ENCODE results near the gene DEFB124. TPM values are rescaled to one million over a fixed set of nuclear protein-coding genes. Genes with fewer than 3 reads are reported as not detected.

DEFB124 gene
- total RNA-seq, 1 donor from 2014 or later: not detected

DNA sequence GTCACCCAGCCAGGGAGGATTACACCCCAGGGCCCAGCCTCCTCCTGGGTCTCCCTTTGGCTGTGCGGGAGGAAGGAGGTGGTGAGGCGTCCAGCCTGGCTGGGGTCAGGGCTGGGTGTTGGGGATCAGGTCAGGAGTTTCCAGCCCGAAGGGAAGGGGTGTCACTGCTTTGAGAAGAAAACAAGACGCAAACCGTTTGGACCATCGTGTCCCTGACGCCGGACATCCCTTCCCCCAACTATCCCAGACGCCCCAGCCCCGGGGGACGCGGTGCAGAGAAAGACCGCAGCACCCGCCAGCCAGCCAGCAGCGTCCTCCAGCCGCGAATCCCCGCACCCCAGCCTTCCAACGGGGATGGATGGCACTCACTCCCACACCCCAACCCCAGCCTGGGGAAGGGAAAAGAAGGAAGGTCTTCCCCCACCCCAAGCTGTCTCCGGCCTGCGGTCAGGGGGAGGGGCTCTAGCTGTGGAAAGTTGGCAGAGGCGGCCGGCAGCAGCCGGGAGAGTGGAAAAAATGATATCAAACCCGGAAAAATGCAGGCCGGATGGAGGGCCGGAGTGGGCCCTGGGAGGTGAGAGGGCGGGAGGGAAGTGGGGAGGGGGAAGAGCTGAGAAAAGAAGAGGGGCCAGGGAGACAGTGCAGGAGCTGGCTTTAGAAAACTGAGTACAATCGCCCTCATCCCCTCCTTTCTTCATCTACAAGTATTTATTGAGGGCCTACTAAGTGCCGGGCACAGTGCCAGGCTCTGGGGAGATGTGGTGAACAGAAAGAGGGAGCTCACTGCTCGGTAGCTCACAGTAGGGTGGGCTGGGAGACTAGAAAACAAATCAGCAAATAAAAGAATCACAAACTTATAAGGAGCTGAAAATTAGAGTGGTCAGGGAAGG is 10.8 kb upstream of the DEFB124 start:
- H3K4me1 Mint-ChIP-seq (ENCODE audit: unreplicated experiment): no peaks in the 10 kb centered on the region
- no peaks in the 10 kb centered on the region for H3K9me3 Mint-ChIP-seq (ENCODE audit: unreplicated experiment)
- no peak for DNase-seq (ENCODE audit: extremely low spot score, unreplicated experiment)
- TF ChIP-seq, protein P1, sequence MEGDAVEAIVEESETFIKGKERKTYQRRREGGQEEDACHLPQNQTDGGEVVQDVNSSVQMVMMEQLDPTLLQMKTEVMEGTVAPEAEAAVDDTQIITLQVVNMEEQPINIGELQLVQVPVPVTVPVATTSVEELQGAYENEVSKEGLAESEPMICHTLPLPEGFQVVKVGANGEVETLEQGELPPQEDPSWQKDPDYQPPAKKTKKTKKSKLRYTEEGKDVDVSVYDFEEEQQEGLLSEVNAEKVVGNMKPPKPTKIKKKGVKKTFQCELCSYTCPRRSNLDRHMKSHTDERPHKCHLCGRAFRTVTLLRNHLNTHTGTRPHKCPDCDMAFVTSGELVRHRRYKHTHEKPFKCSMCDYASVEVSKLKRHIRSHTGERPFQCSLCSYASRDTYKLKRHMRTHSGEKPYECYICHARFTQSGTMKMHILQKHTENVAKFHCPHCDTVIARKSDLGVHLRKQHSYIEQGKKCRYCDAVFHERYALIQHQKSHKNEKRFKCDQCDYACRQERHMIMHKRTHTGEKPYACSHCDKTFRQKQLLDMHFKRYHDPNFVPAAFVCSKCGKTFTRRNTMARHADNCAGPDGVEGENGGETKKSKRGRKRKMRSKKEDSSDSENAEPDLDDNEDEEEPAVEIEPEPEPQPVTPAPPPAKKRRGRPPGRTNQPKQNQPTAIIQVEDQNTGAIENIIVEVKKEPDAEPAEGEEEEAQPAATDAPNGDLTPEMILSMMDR (IDR thresholded peaks at IDR 0.05): no peak
- H3K27me3 Mint-ChIP-seq (ENCODE audit: unreplicated experiment): peaks cover 35% of the 10 kb centered on the region
- H3K36me3 Mint-ChIP-seq (ENCODE audit: unreplicated experiment): no peaks in the 10 kb centered on the region
- H3K4me3 Mint-ChIP-seq (ENCODE audit: unreplicated experiment): no peak overlapping the region
- H3K27ac Mint-ChIP-seq (ENCODE audit: unreplicated experiment): no peak overlapping the region

DNA sequence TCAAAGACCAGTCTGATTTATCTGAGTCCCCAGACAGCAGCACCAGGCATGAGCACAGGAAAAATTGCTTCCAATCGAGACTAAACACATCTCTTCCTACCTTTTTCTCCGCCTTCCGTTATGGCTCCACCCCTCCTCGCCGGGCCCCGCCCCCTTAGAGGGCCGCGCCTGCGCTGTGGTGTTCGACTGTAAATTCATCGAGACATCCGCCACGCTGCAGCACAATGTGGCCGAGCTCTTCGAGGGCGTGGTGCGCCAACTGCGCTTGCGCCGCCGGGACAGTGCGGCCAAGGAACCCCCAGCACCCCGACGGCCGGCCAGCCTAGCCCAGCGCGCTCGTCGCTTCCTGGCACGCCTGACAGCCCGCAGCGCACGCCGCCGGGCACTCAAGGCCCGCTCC is 9.1 kb upstream of the DEFB124 start:
- no peaks in the 10 kb centered on the region for H3K4me1 Mint-ChIP-seq (ENCODE audit: unreplicated experiment)
- no peak overlapping the region for H3K4me3 Mint-ChIP-seq (ENCODE audit: unreplicated experiment)
- no peak overlapping the region for H3K27ac Mint-ChIP-seq (ENCODE audit: unreplicated experiment)
- no peak for DNase-seq (ENCODE audit: extremely low spot score, unreplicated experiment)
- H3K9me3 Mint-ChIP-seq (ENCODE audit: unreplicated experiment): no peaks in the 10 kb centered on the region
- H3K36me3 Mint-ChIP-seq (ENCODE audit: unreplicated experiment): no peaks in the 10 kb centered on the region
- TF ChIP-seq, protein P1 (IDR thresholded peaks at IDR 0.05): no peak
- peaks cover 34% of the 10 kb centered on the region for H3K27me3 Mint-ChIP-seq (ENCODE audit: unreplicated experiment)

DNA sequence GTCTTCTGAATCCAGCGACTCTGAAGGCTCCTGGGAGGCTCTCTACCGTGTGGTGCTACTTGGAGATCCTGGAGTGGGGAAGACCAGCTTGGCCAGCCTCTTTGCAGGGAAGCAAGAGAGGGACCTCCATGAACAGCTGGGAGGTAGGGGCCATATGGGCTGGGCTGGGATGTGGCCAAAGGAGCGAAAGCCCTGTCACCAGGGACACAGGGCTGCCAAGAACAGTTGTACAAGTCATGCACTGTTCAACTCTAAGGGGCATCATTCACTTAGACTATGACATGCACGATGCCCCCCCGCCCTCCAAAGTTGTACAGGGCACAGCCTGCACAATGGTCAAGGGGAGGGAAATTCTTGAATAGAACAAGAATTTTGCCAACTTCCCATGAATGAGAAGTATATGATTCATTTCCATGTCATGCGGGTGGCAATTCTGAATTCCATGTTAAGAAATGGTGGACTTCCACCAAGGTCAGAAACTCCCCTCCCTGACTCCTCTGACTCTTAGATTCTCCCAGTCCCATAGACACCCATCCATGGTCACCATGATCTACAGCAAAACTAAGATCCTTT is 1.8 kb upstream of the DEFB124 start:
- Mint-ChIP-seq H3K4me1 (ENCODE audit: unreplicated experiment) (no peaks in the 10 kb centered on the region), H3K4me3 (ENCODE audit: unreplicated experiment) (no peak overlapping the region), H3K36me3 (ENCODE audit: unreplicated experiment) (no peaks in the 10 kb centered on the region), H3K9me3 (ENCODE audit: unreplicated experiment) (no peaks in the 10 kb centered on the region), H3K27ac (ENCODE audit: unreplicated experiment) (no peak overlapping the region), H3K27me3 (ENCODE audit: unreplicated experiment) (peaks cover 17% of the 10 kb centered on the region)
- TF ChIP-seq, protein P1 (IDR thresholded peaks at IDR 0.05): no peak
- no peak for DNase-seq (ENCODE audit: extremely low spot score, unreplicated experiment)

DNA sequence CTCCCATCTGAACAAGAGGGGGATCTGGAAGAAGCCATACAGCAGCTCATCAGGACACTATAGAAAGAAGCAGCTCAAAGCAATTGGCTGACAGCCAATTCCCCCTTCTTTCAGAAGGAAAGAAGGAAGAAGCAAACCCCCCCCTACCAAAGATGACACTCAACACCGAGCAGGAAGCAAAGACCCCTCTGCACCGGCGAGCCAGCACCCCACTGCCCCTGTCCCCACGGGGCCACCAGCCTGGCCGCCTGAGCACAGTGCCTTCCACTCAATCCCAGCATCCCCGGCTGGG is 1.3 kb upstream of the DEFB124 start:
- H3K4me1 Mint-ChIP-seq (ENCODE audit: unreplicated experiment): no peaks in the 10 kb centered on the region
- H3K27ac Mint-ChIP-seq (ENCODE audit: unreplicated experiment): no peak overlapping the region
- peaks cover 12% of the 10 kb centered on the region for H3K27me3 Mint-ChIP-seq (ENCODE audit: unreplicated experiment)
- H3K4me3 Mint-ChIP-seq (ENCODE audit: unreplicated experiment): no peak overlapping the region
- H3K36me3 Mint-ChIP-seq (ENCODE audit: unreplicated experiment): no peaks in the 10 kb centered on the region
- TF ChIP-seq, protein P1 (IDR thresholded peaks at IDR 0.05): no peak
- no peaks in the 10 kb centered on the region for H3K9me3 Mint-ChIP-seq (ENCODE audit: unreplicated experiment)
- DNase-seq (ENCODE audit: extremely low spot score, unreplicated experiment): no peak

DNA sequence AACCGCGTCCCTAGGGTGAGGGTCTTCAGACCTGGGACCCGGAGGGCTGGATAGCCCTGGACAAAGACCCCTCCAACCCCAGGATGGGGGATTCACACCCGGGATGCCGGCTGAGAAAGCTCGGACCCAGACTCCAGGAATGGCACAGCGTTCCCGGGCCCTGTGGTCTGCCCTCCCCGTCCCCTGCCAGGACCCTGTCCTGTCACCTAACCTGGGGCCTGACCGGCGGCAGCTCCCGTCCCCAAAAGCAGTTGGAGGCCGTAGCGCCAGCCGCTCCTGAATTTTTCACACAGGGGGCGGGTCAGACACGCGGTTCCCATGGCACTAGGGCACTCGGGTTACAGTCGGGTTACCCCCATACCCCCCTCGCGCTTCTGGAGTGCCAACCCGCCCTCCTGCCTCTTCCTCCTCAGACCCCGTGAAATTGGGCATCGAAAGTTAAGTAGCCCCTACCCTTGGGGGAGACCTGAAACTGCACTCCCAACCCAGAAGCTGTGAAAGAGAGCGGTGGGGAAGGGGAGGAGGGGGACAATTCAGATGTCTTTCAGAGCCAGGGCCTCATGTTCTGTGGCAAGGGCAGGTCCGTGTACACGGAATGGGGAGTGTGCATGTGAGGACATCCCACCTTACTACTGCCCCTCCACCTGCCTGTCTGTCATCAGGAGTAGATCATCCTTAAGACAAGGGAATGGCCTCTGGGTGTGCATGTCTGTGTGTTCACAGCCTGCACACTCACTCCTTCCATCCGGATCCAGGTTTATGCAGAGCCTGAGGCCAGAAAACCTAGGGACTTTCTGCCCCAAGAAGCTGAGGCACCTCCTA is 756 bp upstream of the DEFB124 start:
- no peaks in the 10 kb centered on the region for H3K4me1 Mint-ChIP-seq (ENCODE audit: unreplicated experiment)
- H3K27me3 Mint-ChIP-seq (ENCODE audit: unreplicated experiment): peaks cover 10% of the 10 kb centered on the region
- H3K36me3 Mint-ChIP-seq (ENCODE audit: unreplicated experiment): no peaks in the 10 kb centered on the region
- H3K27ac Mint-ChIP-seq (ENCODE audit: unreplicated experiment): no peak overlapping the region
- H3K4me3 Mint-ChIP-seq (ENCODE audit: unreplicated experiment): no peak overlapping the region
- TF ChIP-seq, protein P1 (IDR thresholded peaks at IDR 0.05): no peak
- no peak for DNase-seq (ENCODE audit: extremely low spot score, unreplicated experiment)
- no peaks in the 10 kb centered on the region for H3K9me3 Mint-ChIP-seq (ENCODE audit: unreplicated experiment)

Measured in osteocyte (in vitro differentiated cells).